Thymus (tissue), 11 donors: ENCODE results near the gene LITAF. TPM values are rescaled to one million over a fixed set of nuclear protein-coding genes. Genes with fewer than 3 reads are reported as not detected.
"Not testable (repeated sequence)": the region's sequence is repeated elsewhere in the genome, so short reads cannot be mapped to it uniquely, and the experiment has no call there.

ENCODE experiments used
- DNase-seq, 9 donors: peaks; one replicate each; pipeline ENCODE4 v3.0.0-alpha.2; 2013; ENCODE audit warnings: low spot score in 9 of 9, low read depth in 6 of 9, missing footprints in 1 of 9
- H3K27ac ChIP-seq, 2 donors: one replicate each; pipeline ENCODE4 v1.5.1; 2013; ENCODE audit warnings: control low read depth in 1 of 2, low read depth in 1 of 2, low read length in 1 of 2, mild to moderate bottlenecking in 1 of 2, moderate library complexity in 1 of 2
- H3K27me3 ChIP-seq, 2 donors: one replicate each; pipeline ENCODE4 v1.5.1; 2013; ENCODE audit warnings: low read length in 1 of 2; ENCODE audit not compliant: control insufficient read depth in 2 of 2, insufficient read depth in 1 of 2
- H3K36me3 ChIP-seq, 2 donors: one replicate each; pipeline ENCODE4 v1.5.1; 2013; ENCODE audit warnings: low read length in 1 of 2, mild to moderate bottlenecking in 1 of 2, moderate library complexity in 1 of 2; ENCODE audit not compliant: control insufficient read depth in 2 of 2, insufficient read depth in 2 of 2
- H3K4me1 ChIP-seq, 2 donors: one replicate each; pipeline ENCODE4 v1.5.1; 2013; ENCODE audit warnings: low read length in 2 of 2; ENCODE audit not compliant: control insufficient read depth in 2 of 2, insufficient read depth in 2 of 2
- H3K4me3 ChIP-seq, 2 donors: one replicate each; pipeline ENCODE4 v1.5.1; 2013; ENCODE audit warnings: low read length in 2 of 2, control low read depth in 1 of 2, mild to moderate bottlenecking in 1 of 2
- H3K9me3 ChIP-seq, 2 donors: one replicate each; pipeline ENCODE4 v1.5.1; 2013; ENCODE audit warnings: low read length in 1 of 2, mild to moderate bottlenecking in 1 of 2; ENCODE audit not compliant: control insufficient read depth in 2 of 2, insufficient read depth in 1 of 2
- WGBS: extraction: QIAGEN DNeasy Blood & Tissue Kit; methylation state at CpG from one replicate; pipeline ENCODE4 v1.1.7; 2013; 5-methylcytosine and 5-hydroxymethylcytosine counted together
- polyA plus RNA-seq: library from polyadenylated mRNA; stranded (reverse); fragments of 200-250 nt; gene quantifications from one replicate; pipeline ENCODE4 v1.2.3, GENCODE V29; 2013
- total RNA-seq: library from RNA; stranded (reverse); fragments of 120-200 nt; gene quantifications from one replicate; pipeline ENCODE4 v1.2.4, GENCODE V29; 2013
- donor health status: healthy.

Gene LITAF
- total and polyA plus RNA-seq, 2 donors = 37.1 to 95.0 TPM

DNA sequence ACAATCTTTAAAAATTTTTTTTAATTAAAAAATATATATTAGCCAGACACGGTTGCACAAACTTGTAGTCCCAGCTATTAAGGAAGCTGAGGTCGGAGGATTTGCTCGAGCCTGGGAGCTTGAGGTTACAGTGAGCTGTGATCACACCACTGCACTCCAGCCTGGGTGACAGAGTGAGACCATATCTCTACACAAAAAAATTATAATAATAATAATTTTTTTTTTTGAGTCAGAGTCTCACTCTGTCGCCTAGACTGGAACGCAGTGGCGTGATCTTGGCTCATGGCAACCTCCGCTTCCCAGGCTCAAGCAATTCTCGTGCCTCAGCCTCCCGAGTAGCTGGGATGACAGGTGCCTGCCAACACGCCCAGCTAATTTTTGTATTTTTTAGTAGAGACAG is 23.8 kb downstream of the LITAF start:
- Histone ChIP-seq H3K9me3 (no peaks in the 10 kb centered on the region), H3K4me3 (no peak overlapping the region), H3K36me3 (no peaks in the 10 kb centered on the region), H3K27ac (no peak overlapping the region), H3K4me1 (peaks cover 0 to 29% of the 10 kb centered on the region in 2 donors), H3K27me3 (no peaks in the 10 kb centered on the region)
- 91% methylated on average over 10 of the region's 10 CpGs for WGBS
- no peak for DNase-seq

DNA sequence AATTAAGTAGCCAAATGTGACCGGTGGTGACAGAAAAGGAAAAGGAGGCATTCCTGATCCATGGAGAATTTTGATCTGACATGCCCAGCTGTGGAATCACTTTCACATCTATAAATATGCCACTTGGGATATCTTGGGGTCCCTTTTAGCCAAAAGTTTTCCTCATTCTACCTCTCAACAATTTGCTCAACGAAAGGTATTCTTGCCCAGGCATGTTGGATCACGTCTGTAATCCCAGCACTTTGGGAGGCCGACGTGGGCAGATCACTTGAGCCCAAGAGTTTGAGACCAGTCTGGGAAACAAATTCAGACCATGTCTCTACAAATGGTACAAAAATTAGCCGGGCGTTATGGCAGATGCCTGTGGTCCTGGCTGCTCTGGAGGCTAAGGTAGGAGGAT is 24.3 kb downstream of the LITAF start:
- peaks cover 0 to 35% of the 10 kb centered on the region in 2 donors for H3K4me1 ChIP-seq

DNA sequence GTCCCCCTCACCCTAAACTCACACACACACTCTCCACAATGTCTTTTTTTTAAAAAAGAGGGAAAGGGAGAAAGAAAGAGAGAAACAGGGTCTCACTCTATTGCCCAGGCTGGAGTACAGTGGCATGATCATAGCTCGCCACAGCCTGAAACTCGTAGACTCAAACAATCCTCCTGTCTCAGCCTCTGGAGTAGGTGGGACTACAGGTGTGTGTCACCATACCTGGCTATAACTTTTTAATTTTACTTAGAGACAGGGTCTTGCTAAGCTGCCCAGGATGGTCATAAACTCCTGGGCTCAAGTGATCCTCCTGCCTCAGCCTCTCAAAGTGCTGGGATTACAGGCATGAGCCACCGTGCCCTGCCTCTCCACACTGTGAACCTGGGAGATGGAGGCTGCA is 24.9 kb downstream of the LITAF start:
- Histone ChIP-seq H3K9me3 (peaks cover 0 to 5% of the 10 kb centered on the region in 2 donors), H3K36me3 (no peaks in the 10 kb centered on the region), H3K27me3 (no peaks in the 10 kb centered on the region), H3K4me3 (no peak overlapping the region), H3K4me1 (peaks cover 0 to 38% of the 10 kb centered on the region in 2 donors), H3K27ac (peak overlapping the region in 1 of 2 donors; percentile 33)
- no peak for DNase-seq
- 96% methylated on average over 3 of the region's 3 CpGs for WGBS

More for the DNA sequence above, 24.3 kb downstream of the LITAF start:
- no peaks in the 10 kb centered on the region for H3K36me3 ChIP-seq
- WGBS = 93% methylated on average over 7 of the region's 7 CpGs
- H3K27ac ChIP-seq = peak overlapping the region in 1 of 2 donors; percentile 5
- H3K9me3 ChIP-seq = peaks cover 0 to 4% of the 10 kb centered on the region in 2 donors
- no peak for DNase-seq
- H3K27me3 ChIP-seq = no peaks in the 10 kb centered on the region
- H3K4me3 ChIP-seq = no peak overlapping the region

DNA sequence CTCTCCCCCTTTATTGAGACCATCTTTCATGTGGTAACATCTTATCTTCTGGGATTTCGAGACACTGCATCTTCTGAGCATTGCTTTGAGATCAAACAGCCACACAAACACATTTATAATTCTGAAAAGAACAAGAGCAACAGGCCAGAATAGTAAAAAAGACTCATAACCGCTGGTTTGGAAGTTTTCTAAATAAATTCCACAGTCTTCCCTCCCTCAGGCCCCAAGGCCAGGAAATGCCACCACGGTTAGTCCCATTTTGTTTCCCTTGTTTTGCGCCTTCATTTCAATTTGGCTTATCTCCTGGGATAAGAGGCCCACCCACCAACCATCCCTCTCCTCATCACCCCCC is 25.3 kb downstream of the LITAF start:
- Histone ChIP-seq H3K4me3 (no peak overlapping the region), H3K9me3 (peaks cover 1 to 7% of the 10 kb centered on the region in 2 donors), H3K4me1 (peaks cover 0 to 38% of the 10 kb centered on the region in 2 donors), H3K27ac (peak overlapping the region in 1 of 2 donors; percentile 50), H3K36me3 (peaks cover 1% of the 10 kb centered on the region in 2 donors), H3K27me3 (no peaks in the 10 kb centered on the region)
- DNase-seq = no peak
- 71% methylated on average over 4 of the region's 4 CpGs for WGBS

DNA sequence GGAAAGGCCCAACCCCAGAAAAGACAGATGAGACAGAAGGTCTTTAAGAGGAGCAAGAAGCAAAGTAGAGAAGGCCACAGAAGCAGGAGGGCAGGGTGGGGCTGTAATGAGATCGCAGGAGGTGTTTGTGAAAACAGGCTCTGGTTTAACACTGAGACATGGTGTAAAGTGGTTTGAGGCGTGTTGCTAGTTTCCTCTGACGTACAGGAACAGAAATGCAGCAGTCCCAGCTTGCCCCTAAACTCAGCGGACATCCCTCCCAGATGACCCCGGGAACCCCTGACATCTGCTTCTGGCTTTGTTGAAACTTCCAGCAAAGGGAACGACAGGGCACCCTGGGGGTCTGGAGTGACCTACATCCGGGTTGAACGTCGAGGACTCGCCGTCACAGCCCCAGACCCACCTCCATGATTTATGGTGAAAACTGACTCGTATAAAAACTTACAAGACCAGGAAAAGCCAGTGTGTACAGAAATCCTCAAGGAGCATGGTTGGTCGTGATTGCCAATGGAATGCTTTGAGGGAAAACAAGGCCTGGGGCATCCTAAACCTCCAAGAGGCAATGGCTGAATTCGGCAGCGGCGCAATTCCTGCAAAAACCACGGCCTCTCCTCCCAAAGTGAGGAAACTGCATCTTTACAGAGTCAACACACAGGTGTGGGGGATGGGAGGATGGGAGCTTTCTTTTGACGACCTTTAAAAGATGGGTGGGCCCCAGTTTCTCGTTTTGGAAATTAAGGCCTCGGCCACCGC is 25.8 kb downstream of the LITAF start:
- H3K4me3 ChIP-seq = no peak overlapping the region
- DNase-seq = peak in 3 of 9 donors; percentile 22 to 71 (median 47)
- H3K27ac ChIP-seq = peak overlapping the region; percentile 50 to 74
- peaks cover 0 to 38% of the 10 kb centered on the region in 2 donors for H3K4me1 ChIP-seq
- 65% methylated on average over 21 of the region's 21 CpGs for WGBS
- peaks cover 4 to 12% of the 10 kb centered on the region in 2 donors for H3K9me3 ChIP-seq
- H3K36me3 ChIP-seq = peaks cover 7% of the 10 kb centered on the region in 2 donors
- no peaks in the 10 kb centered on the region for H3K27me3 ChIP-seq

DNA sequence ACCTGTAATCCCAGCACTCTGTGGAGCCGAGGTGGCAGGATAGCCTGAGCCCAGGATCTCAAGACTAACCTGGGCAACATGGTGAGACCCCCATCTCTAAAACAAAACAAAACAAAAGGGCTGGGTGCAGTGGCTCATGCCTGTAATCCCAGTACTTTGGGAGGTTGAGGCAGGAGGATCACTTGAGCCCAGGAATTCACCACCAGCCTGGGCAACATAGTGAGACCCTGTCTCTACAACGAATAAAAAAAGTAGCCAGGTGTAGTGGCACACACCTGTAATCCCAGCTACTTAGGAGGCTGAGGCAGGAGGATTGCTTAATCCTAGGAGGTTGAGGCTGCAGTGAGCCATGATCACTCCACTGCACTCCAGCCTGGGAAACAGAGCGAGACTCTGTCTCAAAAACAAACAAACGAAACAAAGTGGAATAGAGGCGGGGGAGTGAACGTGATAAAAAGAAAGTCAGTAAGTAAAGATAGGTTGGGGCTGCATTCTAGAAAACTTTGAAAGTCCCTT is 28.4 kb downstream of the LITAF start:
- H3K27ac ChIP-seq, DNase-seq, H3K27me3 ChIP-seq, H3K4me3 ChIP-seq: not testable (repeated sequence)
- peaks cover 0 to 38% of the 10 kb centered on the region in 2 donors for H3K4me1 ChIP-seq
- H3K9me3 ChIP-seq = peaks cover 5 to 20% of the 10 kb centered on the region in 2 donors
- peaks cover 12 to 15% of the 10 kb centered on the region in 2 donors for H3K36me3 ChIP-seq
- 95% methylated on average over 6 of the region's 6 CpGs for WGBS

DNA sequence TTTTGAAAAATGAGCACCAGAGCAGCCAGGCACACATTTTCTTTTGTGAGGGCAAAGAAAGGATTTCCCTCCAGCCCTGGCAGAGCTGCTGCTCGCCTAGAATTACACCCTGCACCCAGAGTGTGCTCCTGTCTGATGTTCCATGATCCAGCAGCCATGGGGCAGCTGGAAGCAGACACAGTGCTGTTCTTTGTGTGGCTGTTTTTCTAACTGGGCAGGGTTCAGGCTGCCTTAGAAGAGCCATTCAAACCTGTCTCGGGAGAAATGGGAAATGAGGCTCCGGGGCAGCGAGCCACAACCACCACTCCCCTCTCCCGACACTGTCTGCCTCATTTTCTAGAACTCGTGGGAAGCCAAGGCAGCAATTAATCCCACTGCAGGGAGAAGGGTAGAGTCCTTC is 28.9 kb downstream of the LITAF start:
- 90% methylated on average over 6 of the region's 6 CpGs for WGBS
- Histone ChIP-seq H3K27me3 (no peaks in the 10 kb centered on the region), H3K9me3 (peaks cover 5 to 20% of the 10 kb centered on the region in 2 donors), H3K27ac (peak overlapping the region in 1 of 2 donors; percentile 11), H3K4me3 (no peak overlapping the region), H3K36me3 (peaks cover 15 to 16% of the 10 kb centered on the region in 2 donors), H3K4me1 (peaks cover 0 to 38% of the 10 kb centered on the region in 2 donors)
- DNase-seq = no peak

DNA sequence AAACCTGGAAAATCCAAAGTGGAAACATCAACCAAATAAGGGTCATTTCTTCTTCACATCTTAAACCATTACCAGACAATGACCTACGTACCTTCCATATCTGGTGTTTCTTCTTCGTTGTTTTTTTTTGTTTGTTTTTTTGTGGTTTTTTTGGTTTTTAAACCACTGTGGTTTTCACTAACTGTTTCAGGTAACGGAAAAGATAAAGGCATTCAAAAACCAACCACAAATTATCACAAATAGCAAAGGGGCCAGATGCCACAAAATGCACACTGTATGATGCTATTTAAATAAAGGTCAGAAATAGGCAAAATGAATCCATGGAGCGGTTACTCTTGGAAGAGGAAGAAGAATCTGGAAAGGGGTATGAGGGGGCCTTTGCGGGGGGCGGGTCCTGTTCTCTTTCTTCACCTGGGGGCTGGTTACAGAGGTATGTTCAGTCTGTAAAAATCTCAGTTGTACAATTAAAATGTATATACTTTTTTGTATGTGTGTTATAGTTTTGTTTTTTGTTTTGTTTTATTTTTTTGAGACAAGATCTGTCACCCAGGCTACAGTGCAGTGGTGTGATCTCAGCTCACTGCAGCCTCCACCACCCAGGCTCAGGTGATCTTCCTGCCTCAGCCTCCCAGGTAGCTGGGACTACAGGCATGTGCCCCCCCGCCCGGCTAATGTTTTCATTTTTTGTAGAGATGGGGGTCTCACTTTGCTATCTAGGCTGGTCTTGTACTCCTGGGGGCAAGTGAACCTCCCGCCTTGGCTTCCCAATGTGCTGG is 29.6 kb downstream of the LITAF start:
- Histone ChIP-seq H3K27ac (peak overlapping the region in 1 of 2 donors; percentile 11), H3K4me3 (no peak overlapping the region), H3K27me3 (no peaks in the 10 kb centered on the region), H3K4me1 (peaks cover 0 to 36% of the 10 kb centered on the region in 2 donors), H3K36me3 (peaks cover 15 to 16% of the 10 kb centered on the region in 2 donors), H3K9me3 (peaks cover 5 to 20% of the 10 kb centered on the region in 2 donors)
- WGBS = 67% methylated on average over 9 of the region's 9 CpGs
- peak in 1 of 9 donors; percentile 31 for DNase-seq
